Brain microvascular endothelial cell (primary cell): Measurements from ENCODE around the gene TOGARAM2.

Experiments used
- DNase-seq: peaks from one replicate; pipeline ENCODE4 v3.0.0-alpha.2; 2020
- H3K27ac ChIP-seq: fragments of 250-450 bp; sonication (Bioruptor Pico); 2 replicates; pipeline ENCODE4 v1.5.1; 2020; ENCODE audit warnings: mild to moderate bottlenecking, moderate library complexity
- H3K27me3 ChIP-seq: fragments of 250-450 bp; sonication (Bioruptor Pico); replicated peaks from 2 replicates; pipeline ENCODE4 v1.5.1; 2020; ENCODE audit warnings: mild to moderate bottlenecking
- H3K36me3 ChIP-seq: fragments of 250-450 bp; sonication (Bioruptor Pico); replicated peaks from 2 replicates; pipeline ENCODE4 v1.5.1; 2020; ENCODE audit warnings: mild to moderate bottlenecking
- H3K4me3 ChIP-seq: 2 replicates; pipeline ENCODE4 v1.5.1; 2011; ENCODE audit warnings: low read depth, mild to moderate bottlenecking, control low read depth, low read length, moderate library complexity
- CTCF ChIP-seq: IDR thresholded peaks from 2 replicates; pipeline ENCODE4 v1.5.1; 2011; ENCODE audit warnings: low read depth, mild to moderate bottlenecking, moderate library complexity, low read length, control low read depth, inconsistent platforms; ENCODE audit errors: missing control alignments
- in situ Hi-C: cut with HindIII; loops from 2 replicates; pipeline ENCODE4 v1.10.0; 2017; ENCODE audit warnings: low sequenced_read_pairs, low pct_ligation_motif_present

Gene TOGARAM2

GRCh38 chr2:28978606-28979005 lies 2.5 kb upstream of the TOGARAM2 start:
- no peak overlapping the region for H3K27ac ChIP-seq
- no peak for TF ChIP-seq CTCF
- no peaks in the 10 kb centered on the region for H3K27me3 ChIP-seq
- no peaks in the 10 kb centered on the region for H3K36me3 ChIP-seq
- in situ Hi-C loops = no loop called here
- no peak overlapping the region for H3K4me3 ChIP-seq
- DNase-seq = no peak

GRCh38 chr2:28979041-28979440 lies 2.1 kb upstream of the TOGARAM2 start:
- no peak overlapping the region for H3K27ac ChIP-seq
- no peak overlapping the region for H3K4me3 ChIP-seq
- no peak for DNase-seq
- no peaks in the 10 kb centered on the region for H3K36me3 ChIP-seq
- in situ Hi-C loops = no loop called here
- TF ChIP-seq CTCF = no peak
- H3K27me3 ChIP-seq = no peaks in the 10 kb centered on the region

- in situ Hi-C loops = no loop called here
- TF ChIP-seq CTCF = no peak
- H3K27ac ChIP-seq = no peak overlapping the region
- DNase-seq = no peak
- H3K4me3 ChIP-seq = no peak overlapping the region
- no peaks in the 10 kb centered on the region for H3K36me3 ChIP-seq
- H3K27me3 ChIP-seq = no peaks in the 10 kb centered on the region
Measured at GRCh38 chr2:28979576-28980366, 1.3 kb upstream of the TOGARAM2 start.

- no peak for DNase-seq
- H3K4me3 ChIP-seq = no peak overlapping the region
- in situ Hi-C loops = no loop called here
- no peak for TF ChIP-seq CTCF
- H3K27ac ChIP-seq = no peak overlapping the region
- H3K27me3 ChIP-seq = no peaks in the 10 kb centered on the region
- H3K36me3 ChIP-seq = no peaks in the 10 kb centered on the region
Measured at GRCh38 chr2:28980368-28981015, 606 bp upstream of the TOGARAM2 start.

- DNase-seq = no peak
- no peak overlapping the region for H3K27ac ChIP-seq
- in situ Hi-C loops = no loop called here
- TF ChIP-seq CTCF = no peak
- H3K4me3 ChIP-seq = no peak overlapping the region
- H3K27me3 ChIP-seq = no peaks in the 10 kb centered on the region
- H3K36me3 ChIP-seq = no peaks in the 10 kb centered on the region
Measured at GRCh38 chr2:28981620-28982376, 700 bp downstream of the TOGARAM2 start.
